CD4-positive, alpha-beta T cell treated with Interleukin-6 for 4 hours (primary cell): ENCODE measurements around the gene ARHGAP45.
A peak's percentile ranks its signal among the peaks of the same experiment; 100 is the strongest.
"Not testable (repeated sequence)": the region's sequence is repeated elsewhere in the genome, so short reads cannot be mapped to it uniquely, and the experiment has no call there.

Experiments
- DNase-seq: peaks from one replicate; pipeline ENCODE4 v3.0.0-alpha.2; 2020; ENCODE audit warnings: mixed read lengths

The ARHGAP45 gene

GRCh38 chr19:1121395-1121794, 54.4 kb downstream of the ARHGAP45 start:
- no peak for DNase-seq

- DNase-seq = no peak
Measured at GRCh38 chr19:1122021-1122971, 55.3 kb downstream of the ARHGAP45 start.

DNA sequence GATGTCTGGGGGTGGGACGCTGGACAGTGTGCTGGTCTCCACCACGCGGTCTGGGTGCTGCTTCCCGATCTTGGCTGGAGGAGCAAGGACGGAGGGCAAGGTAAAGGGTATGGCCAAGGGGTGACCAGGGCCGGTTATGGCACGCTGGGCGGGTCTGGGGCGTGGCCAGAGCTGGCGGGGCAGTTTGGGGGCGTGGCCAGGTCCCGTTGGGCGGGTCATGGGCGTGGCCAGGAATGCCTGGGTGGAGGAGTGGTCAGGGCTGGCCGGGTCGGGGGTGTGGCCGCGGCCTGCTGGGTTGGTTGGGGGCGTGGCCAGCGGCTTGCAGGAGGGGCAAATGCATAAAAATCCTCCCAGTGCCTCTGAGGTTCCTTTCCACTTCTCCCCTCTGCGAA, 56.0 kb downstream of the ARHGAP45 start:
- peak; percentile 33 for DNase-seq

GRCh38 chr19:1123381-1123780, 56.4 kb downstream of the ARHGAP45 start:
- DNase-seq = no peak

- no peak for DNase-seq
Measured at GRCh38 chr19:1123885-1124677, 57.1 kb downstream of the ARHGAP45 start.

DNA sequence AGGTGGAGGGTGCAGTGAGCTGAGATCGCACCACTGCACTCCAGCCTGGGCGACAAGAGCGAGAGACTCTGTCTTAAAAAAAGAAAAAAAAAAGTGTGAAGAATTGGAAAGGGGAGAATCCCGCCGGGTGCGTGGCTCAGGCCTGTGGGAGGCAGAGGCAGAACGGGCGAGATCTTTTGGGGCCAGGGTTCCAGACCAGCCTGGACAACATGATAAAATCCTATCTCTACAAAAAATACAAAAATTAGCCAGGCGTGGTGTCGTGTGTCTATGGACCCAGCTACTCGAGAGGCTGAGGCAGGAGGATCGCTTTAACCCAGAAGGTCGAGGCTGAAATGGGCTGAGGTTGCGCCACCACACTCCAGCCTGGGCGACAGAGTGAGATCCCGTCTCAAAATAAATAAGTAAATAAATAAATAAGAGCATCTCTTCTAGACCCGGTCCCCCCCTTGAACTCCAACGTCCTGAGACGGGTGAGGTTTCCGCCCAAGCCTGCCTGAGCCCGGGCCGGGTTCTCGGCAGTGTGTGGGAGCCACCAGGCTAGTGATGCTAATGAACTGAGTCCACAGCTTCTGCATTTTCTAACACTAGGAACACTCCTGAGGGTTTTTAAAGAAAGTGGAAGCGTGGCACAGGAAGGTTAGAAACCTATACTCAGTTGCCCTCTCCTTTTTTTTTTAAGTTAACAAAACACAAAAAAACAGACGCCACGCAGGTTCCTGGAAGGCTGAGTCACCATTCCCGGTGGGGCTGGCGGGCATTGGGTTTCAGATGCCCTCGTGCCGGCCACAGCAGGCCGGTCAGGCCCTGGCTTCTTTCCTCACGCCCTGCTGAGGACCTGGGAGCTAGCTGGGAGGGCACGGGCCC, 58.9 kb downstream of the ARHGAP45 start:
- DNase-seq = no peak

DNA sequence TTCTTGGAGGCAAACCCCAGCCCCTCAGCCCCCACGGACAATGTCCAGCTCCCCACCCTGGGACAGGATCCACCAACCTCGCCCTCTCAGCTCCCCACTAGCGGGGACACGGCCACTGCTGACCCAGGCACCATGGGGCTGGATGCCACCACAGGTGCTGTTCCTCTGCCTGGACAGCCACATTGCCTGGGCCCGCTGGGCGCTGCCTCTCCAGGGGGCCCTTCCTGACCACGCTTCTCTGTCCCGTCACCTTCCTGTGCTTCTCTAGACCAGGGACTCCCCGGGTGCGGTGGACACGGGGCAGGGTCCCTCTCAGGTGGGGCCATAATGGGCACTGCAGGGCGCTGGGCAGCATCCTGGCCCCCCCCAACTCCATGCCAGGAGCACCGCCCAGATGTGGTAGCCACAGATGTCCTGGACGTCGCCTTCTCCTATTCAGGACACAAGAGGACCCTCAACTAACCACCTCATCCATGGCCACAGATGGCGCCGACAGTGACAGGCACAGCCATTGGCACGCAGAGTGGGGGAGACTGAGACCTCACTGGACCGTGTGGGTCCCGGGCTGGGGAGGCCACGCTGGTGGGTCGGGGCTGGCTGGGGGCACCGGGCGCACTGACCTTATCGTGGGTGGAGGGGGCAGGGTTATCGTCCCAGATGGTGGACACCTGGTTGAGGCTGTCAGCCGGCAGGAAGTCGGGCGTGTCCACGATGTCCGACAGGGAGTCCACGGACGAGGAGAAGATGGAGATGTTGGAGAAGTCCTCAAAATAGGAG, 60.2 kb downstream of the ARHGAP45 start:
- DNase-seq = no peak

DNA sequence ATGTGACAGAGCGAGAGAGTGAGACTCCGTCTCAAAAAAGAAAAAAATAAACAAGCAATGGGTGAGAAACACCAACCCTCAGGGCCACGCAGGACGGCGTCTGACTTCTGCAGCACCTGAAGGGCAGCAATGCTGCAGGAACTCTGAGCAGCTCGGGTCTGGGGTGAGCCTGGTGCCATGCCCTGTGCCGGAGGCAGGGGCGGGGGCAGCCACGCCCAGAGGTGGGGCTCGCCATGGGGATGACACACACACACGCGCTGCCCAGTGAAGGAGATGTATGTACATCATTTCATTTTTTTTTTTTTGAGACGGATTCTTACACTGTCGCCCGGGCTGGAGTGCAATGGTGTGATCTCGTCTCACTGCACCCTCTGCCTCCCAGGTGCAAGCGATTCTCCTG, 61.1 kb downstream of the ARHGAP45 start:
- DNase-seq = no peak

DNA sequence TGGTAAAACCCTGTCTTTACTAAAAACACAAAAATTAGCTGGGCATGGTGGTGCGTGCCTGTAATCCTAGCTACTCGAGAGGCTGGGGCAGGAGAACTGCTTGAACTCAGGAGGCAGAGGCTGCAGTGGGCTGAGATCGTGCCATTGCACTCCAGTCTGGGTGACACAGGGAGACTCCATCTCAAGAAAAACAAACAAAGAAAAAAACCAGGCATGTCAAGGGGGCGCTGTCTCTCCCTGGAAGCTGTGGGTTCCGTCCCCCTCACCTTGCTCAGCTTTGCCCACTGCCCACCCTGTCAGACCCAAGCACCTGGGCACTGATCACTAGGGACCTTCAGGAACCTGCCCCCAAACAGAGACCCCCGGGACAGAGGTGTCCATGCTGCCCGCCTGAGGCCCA, 62.1 kb downstream of the ARHGAP45 start:
- DNase-seq = not testable (repeated sequence)

DNA sequence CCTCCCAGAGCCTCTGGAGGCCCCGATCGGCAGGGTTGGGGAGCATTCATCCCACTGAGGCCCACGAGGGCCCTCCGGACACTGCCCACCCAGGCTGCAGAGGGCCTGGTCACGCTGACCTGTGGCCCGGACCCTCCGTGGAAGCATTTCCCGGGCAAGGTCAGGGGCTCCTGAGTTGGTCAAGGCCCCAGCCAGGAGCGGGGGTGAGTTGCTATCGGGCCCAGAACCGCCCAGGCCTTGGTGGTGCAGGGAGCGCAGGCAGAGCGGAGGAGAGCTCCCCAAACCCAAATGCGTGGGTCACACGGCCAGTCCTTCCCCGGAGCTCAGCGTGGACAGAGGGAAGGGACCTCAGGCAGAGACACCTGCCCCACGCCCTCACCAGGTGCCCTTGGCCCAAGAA, 62.6 kb downstream of the ARHGAP45 start:
- no peak for DNase-seq

DNA sequence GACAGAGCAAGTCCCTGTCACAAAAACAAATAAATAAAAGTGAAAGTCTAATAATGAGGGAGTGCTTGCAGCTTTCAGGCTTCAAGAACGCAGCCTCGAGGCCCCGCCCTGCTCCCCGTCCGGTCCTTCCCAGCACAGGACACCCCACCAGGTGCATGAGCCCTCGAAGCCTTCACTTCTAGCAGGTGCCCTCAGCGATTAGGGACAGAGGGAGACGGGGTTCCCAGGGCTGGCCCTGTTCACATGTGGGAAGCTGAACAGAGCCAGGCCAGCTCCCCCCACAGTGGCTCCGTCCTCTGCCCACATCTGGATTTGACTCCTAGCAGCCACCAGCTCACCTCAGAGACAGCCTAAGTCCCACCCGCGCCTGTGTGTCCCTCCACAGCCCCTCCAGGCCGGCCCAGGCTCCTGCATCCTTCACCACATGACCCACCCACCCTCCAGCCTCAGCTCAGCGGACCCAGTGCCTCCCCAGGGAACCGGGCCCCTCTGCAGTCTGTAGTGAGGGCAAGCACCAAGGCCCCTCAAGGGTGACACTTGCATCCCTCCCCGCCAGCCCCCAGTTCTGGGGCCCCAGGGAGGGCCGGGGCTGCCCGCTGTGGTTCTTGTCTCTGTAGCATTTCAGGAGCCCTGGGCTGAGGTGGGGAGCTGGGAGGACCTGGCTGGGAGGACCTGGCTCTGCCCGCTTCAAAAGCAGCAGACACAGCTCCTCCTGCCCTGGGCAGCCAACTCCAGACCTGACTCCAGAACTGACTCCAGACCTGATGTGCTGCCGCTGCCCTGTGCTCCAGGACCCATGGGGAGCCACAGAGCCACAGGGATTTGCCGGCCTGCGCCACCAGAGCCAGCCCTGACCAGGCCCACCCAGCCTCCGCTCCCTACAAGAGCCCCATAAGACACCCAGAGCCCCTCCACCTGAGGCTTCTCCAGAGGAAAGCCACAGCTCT, 64.1 kb downstream of the ARHGAP45 start:
- peak; percentile 81 for DNase-seq

DNA sequence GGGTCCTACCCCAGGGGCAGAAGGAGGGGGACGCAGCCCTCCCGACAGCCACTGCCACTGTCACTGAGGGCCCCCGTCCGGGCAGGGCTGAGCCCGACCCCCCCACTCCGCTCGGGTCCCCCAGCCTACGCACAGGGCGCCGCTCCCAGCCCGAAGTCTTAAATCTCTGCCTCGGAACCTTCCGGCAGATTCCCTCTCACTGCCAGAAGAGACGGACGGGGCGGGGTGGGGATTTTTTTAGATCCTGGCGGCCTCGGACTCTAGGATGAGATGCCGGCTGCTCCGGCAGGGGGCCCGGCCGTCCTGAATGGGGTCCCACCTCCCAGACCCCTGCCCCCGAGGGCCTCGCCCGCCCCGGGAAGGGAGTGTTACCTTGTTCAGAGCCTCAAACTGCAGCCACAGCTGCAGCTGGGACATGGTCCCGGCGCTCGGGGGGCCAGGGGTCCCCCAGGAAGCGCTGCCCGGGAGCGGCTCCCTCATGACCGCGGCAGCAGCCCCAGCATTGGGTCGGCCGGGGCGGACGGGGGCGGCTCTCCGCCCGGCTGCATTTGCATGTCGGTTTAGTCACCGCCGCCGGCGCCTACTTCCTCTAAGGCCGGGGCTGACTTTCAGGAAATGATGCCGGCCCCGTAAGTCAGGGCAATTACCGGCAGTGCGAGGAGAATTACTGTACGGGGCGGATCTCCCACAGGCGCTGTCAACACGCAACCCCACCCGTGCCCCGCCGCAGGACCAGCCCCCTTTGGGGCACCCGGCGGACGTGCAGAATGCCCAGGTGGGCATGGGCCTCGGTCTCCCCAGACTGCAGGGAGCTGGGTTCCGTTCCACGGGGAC, 65.0 kb downstream of the ARHGAP45 start:
- peak; percentile 95 for DNase-seq

DNA sequence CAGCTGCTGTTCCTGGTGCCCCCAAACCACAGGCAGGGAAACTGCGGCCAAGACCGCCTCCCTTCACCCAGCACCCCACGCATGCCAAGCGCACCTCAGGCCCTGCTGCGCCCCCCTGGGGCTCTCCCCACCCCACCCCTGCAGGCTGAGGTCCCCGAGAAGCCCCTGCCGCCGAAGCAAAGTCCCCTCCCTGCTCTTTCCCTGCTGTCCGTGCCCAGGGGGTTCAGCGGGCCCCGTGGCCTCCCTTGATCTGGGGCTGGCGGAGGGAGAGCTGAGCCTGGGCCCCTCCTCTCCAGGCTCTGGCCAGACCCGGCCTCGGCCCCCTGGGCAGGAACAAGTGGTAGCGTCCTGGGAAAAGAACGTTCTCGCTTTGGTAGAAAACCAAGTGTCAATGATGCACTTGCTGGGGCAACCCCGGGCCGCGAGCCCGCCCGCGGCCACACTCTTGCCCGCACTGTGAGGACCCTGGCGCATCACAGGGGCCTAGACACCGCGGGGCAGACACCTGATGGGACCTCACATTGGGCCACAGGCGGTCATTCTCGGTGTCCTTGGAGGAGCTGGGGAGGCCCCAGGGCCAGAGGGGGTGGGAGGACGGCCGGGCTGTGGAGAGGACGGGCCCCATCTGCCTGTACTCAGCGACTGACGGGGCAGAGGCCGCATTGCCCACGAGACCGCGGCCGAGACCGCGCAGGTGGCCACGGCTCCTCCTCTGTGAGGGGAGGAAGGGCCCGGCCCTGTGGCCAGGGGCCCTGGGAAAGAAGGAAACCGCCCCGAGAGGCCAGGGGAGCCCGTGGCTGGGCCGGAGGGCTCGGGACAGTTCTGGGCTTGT, 65.8 kb downstream of the ARHGAP45 start:
- peak; percentile 30 for DNase-seq

DNA sequence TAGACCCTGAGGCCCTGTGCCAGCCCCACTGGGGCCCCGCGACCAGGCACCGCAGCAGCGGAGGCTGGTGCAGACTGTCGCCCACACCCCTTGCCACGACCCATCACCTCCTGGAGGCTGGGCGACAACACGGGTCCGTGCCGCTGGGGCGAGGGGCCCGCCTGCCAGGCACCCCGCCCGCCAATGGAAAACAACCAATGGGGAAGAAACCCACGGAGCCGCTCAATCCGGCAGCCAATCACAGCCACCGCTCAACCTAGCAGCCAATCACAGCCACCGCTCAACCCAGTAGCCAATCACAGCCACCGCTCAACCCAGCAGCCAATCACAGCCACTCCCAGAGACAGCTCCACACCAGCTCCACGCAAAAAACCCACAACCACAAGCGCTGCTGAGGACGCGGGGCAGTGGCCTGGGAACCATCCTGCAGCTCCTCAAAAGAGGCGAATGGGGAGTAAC, 66.5 kb downstream of the ARHGAP45 start:
- DNase-seq = peak; percentile 83

GRCh38 chr19:1134431-1134830, 67.5 kb downstream of the ARHGAP45 start:
- no peak for DNase-seq

DNA sequence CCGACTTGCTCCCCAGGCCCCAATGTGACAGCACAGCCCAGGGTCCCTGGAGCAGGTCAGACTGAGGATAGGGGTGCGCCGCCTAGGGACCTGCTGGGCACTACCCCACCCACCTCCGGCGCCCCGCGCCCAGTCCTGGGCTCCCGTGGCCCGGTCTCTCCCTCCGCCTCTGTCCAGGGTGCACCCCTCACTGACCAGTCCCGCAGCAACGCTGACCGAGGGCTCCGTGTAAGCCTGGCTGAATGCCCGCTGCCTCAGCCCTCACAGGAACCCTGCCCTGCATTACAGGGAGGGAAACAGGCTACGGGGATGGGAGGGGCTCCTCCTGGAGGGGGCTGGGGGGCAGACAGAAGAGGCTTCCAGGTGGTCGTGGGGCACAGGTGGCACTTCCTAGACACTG, 68.5 kb downstream of the ARHGAP45 start:
- no peak for DNase-seq

- DNase-seq = no peak
Measured at GRCh38 chr19:1136201-1136600, 69.2 kb downstream of the ARHGAP45 start.
